ENCODE results near the gene LTA.

GRCh38 chr6:31529329-31530150 is 42.5 kb upstream of the LTA start:
- TF ChIP-seq CTCF (conservative IDR thresholded peaks at IDR 0.05) (no peak), ZFX (IDR thresholded peaks at IDR 0.05) (no peak)
